ENCODE data around the gene LRIT2.

The LRIT2 gene

GRCh38 chr10:84205049-84205852, 20.1 kb downstream of the LRIT2 start:
- DNase-seq (ENCODE audit: low spot score), result peak; percentile 86

- DNase-seq (ENCODE audit: low spot score), result no peak
These were observed 20.7 kb downstream of the LRIT2 start for GRCh38 chr10:84204610-84205009.

DNA sequence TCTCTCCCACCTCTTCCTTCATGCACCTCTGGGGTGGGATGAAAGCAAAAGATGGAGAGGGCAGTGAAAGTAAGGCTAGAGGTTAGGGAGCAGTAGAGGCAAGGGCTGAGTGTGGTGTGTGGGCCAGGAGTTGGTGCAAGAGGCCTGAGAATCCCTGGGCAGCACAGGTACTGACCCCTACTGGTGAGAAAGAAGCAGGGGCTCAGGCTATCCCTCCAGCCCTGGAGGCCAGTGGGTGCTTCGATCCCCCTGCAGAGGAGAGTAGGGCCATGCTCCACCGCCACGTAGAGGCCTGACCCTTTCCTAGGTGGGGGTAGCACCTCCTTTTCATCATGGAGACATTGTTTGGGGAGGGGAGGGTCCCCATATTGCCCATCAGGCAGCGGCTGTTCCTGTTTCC, 21.2 kb downstream of the LRIT2 start:
- no peak for DNase-seq (ENCODE audit: low spot score)

DNA sequence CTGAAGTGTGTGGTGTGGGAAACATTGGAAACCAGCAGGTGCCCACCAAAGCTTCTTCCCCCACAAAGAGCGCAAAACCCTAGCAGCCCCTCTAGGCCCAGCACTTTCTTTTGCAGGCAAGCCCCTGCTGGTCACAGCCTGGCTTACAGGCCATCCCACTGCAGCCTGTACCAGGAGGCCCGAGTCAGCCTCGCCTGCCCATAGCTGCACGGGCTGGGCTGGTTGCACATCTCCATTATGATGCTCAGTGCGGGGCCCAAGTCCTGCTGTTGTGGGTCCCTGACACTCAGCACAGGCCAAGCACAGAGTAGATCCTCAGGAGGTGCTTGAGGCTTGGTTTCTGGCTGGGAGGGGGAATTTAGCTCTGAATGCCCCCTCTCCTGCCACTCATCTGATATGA, 23.0 kb downstream of the LRIT2 start:
- DNase-seq (ENCODE audit: low spot score), result no peak

DNA sequence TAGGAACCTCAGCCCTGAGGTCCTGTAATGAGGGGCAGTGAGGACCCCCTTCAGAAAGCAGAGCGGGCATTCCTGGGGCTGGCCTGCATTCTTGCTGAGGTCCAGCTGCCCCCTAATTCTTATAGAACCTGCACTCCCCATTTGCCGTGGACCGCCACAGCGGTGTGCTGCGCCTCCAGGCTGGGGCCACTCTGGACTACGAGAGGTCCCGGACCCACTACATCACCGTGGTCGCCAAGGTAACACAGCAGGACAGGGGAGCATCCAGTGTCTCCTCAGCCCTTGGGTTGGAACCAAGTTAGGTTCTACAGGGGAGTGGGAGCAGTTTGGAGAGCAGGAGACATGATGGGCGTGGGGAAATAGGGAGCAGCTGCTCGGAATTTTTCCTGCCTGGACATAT, 23.7 kb downstream of the LRIT2 start:
- no peak for DNase-seq (ENCODE audit: low spot score)

DNA sequence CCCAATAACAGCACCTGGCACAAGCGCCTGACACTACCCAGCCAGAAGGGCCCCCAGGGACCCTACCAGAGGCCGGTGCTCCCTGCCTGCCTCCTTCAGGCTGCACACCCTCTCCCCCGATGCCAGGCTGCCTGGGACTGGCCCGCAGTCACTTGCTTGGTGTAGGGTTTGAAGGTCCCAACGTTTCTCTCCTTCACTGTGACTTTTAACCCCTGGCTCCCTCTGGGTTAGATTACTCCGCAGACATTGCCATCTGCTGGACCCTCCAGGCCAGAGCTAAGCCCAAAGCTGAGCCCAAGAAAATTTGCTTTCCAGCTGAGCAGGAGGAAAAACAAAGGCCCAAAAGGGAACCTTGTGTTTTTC, 24.1 kb downstream of the LRIT2 start:
- no peak for DNase-seq (ENCODE audit: low spot score)

GRCh38 chr10:84200537-84201243, 24.7 kb downstream of the LRIT2 start:
- no peak for DNase-seq (ENCODE audit: low spot score)

DNA sequence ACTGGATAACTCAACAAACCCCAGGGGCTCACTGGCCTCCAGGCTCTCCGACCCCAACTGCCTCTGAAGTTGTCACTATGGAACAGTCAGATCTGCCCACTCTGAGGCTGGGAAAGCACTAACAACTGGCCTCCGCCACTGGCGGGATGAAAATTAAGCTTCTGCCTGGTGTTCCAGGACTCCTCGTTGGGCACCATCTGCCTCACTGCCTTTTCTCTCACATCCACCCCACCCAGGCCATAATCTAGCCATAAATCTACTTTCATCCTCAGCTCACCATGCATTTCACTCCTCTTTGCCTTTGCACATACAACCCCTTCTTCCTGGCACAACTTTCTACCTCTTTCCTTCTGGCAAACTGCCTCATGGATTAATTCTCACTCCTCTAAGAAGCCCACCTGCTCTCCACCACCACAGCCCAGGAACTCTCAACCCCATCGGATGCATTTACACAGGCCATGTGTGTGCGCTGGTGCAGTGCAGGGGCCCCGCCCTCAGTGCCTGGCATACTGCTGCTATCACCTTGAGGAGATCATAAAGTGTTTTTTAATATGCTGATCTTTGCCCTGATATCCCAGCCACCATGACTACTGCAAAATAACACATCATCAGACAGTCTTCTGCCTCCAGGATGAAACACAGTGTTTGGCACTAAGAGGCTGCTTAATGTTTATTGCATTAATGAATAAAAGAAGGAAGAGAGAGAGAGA, 27.0 kb downstream of the LRIT2 start:
- DNase-seq (ENCODE audit: low spot score), result no peak

GRCh38 chr10:84197643-84198042, 27.7 kb downstream of the LRIT2 start:
- DNase-seq (ENCODE audit: low spot score), result no peak

GRCh38 chr10:84196941-84197340, 28.4 kb downstream of the LRIT2 start:
- DNase-seq (ENCODE audit: low spot score), result peak; percentile 47

- DNase-seq (ENCODE audit: low spot score), result no peak
These were observed 29.3 kb downstream of the LRIT2 start for GRCh38 chr10:84196083-84196482.

DNA sequence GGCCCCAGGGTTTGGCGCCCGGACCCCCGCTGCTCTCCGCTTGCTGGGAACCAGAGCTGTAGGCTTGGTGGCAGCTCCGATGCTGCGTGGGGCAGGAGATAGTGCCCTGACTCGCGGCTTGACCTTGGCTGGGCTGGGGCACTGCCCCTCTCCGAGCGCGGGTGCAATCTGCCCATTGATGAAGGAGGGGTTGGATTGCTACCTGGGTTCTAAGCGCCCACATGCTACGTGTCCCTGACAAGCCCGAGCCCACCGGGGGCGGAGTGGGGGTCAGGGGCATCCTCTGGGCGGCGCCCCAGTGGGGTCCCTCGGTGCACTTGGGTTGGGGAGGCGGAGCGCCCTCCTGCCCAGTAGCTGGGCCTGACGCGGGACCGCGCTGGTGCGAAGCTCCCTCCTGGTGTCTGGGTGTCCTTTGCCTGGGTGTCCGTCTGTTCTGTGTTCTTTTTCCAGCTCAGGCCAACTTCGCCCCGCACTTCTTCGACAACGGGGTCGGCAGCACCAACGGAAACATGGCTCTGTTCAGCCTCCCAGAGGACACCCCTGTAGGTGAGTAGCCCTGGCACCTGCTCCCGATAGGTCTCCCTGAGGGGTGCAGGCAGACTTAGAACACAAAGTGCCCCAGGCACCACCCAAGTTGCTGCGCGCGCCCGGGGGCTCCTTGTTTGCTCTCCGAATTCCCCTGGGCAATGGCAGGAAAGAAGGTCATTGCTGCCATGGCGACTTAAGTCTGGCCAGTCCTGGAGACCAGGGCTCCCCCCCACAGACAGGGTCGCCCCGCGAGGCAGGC, 30.1 kb downstream of the LRIT2 start:
- DNase-seq (ENCODE audit: low spot score), result no peak

DNA sequence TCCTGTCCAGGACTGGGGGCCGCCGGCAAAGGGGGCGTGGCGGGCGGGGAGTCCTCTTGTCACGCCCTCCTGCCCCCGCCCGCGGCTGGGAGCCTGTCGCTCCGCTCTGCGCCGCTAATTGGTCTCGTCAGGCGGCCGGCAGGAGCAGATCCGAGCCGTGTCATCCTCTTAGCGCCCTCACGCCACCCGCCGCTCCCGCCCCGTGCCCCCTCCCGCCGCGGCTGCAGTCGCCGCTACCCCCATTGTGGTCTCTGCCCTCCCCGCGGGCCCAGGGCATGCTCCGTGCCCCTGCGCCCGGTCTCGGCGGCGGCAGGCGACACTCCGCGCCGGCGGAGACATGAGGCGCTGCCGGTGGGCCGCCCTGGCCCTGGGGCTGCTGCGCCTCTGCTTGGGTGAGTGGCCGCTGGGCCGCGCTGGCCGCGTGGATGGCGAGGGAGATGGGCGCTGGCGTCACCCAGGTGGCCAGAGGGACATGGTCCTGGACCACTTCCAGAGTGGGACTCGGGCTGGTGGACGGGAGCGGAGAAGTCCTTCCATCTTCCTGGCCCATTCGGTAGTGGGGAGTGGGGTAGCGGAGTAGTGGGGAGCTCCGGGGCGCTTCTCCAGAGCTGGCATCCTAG, 30.8 kb downstream of the LRIT2 start, which contains the start of gene CDHR1:
CDHR1 (plus strand) TSS at position 114 of the 620 bp plus-strand sequence; CDS start at position 338, 224 bp downstream.
- peak; percentile 50 for DNase-seq (ENCODE audit: low spot score)

GRCh38 chr10:84193846-84194423, 31.4 kb downstream of the LRIT2 start:
- DNase-seq (ENCODE audit: low spot score), result no peak

GRCh38 chr10:84193327-84193726, 32.0 kb downstream of the LRIT2 start:
- DNase-seq (ENCODE audit: low spot score), result no peak

GRCh38 chr10:84191106-84191505, 34.2 kb downstream of the LRIT2 start:
- DNase-seq (ENCODE audit: low spot score), result no peak

- no peak for DNase-seq (ENCODE audit: low spot score)
These were observed 34.7 kb downstream of the LRIT2 start for GRCh38 chr10:84190621-84191020.

- DNase-seq (ENCODE audit: low spot score), result no peak
These were observed 36.5 kb downstream of the LRIT2 start for GRCh38 chr10:84188815-84189214.

GRCh38 chr10:84185526-84186175, 39.7 kb downstream of the LRIT2 start:
- DNase-seq (ENCODE audit: low spot score), result no peak

GRCh38 chr10:84184517-84184916, 40.8 kb downstream of the LRIT2 start:
- DNase-seq (ENCODE audit: low spot score), result no peak

GRCh38 chr10:84181631-84182030, 43.7 kb downstream of the LRIT2 start:
- no peak for DNase-seq (ENCODE audit: low spot score)
